Subcutaneous adipose tissue (tissue), 4 donors: ENCODE data around the gene CADM2. TPM values are rescaled to one million over a fixed set of nuclear protein-coding genes. Genes with fewer than 3 reads are reported as not detected.

ENCODE experiments used
- CTCF ChIP-seq: fragments of 450-650 bp; IDR thresholded peaks from one replicate; pipeline ENCODE4 v1.5.1; 2016; ENCODE audit warnings: low read depth, mild to moderate bottlenecking, control low read depth, antibody characterized with exemption, moderate library complexity
- total RNA-seq, 4 donors: library from RNA; depleted of rRNA; stranded (reverse); fragments of >200 nt; gene quantifications; one replicate each; pipeline ENCODE4 v1.1.0, GENCODE V29; 2016

Gene CADM2
- total RNA-seq, 4 donors from 2014 or later: 1.0 to 19.8 (median 4.4) TPM

- no peak for TF ChIP-seq CTCF
Measured at GRCh38 chr3:85890043-85890555, 931.3 kb downstream of the CADM2 start.

- TF ChIP-seq CTCF: no peak
Measured at GRCh38 chr3:85903434-85903833, 944.6 kb downstream of the CADM2 start.

GRCh38 chr3:85912980-85913379 is 954.2 kb downstream of the CADM2 start:
- TF ChIP-seq CTCF: no peak

GRCh38 chr3:85922374-85922773 is 963.6 kb downstream of the CADM2 start:
- TF ChIP-seq CTCF: no peak

GRCh38 chr3:85930718-85931117 is 971.9 kb downstream of the CADM2 start:
- TF ChIP-seq CTCF: no peak

- TF ChIP-seq CTCF: no peak
Measured at GRCh38 chr3:85933326-85933725, 974.5 kb downstream of the CADM2 start.

- TF ChIP-seq CTCF: no peak
Measured at GRCh38 chr3:85935171-85935570, 976.4 kb downstream of the CADM2 start.
